ENCODE data around the gene GET4. TPM values are rescaled to one million over a fixed set of nuclear protein-coding genes. Genes with fewer than 3 reads are reported as not detected.

GET4 gene
- polyA plus RNA-seq, 3 donors, result 20.1 to 36.8 (median 25.5) TPM

GRCh38 chr7:889025-889390 lies 12.7 kb downstream of the GET4 start:
- intact Hi-C loops (cut with micrococcal nuclease), result loop anchor here in 1 of 2 donors (10.0 kb wide), 1 partner anchor 266 kb away; no protein-coding TSS in a partner anchor
- DNase-seq, result no peak
- Histone ChIP-seq H3K4me1 (ENCODE audit: control insufficient read depth in 1 of 2, insufficient read depth in 2 of 2, low read length in 2 of 2) (no peaks in the 10 kb centered on the region), H2AFZ (ENCODE audit: insufficient read depth, low read depth, low read length, poor library complexity, severe bottlenecking) (no peak overlapping the region), H3K9ac (ENCODE audit: insufficient read depth, low read length, poor library complexity, severe bottlenecking) (no peak overlapping the region), H3K4me2 (replicated peaks; ENCODE audit: extremely low read depth, low read length, poor library complexity, severe bottlenecking) (no peak overlapping the region), H3K36me3 (replicated peaks in 1 of 2; ENCODE audit: control insufficient read depth in 1 of 2, insufficient read depth in 2 of 2, low read length in 2 of 2) (peaks cover 69 to 71% of the 10 kb centered on the region in 2 donors), H3K27ac (ENCODE audit: low read depth in 1 of 2, low read length in 2 of 2) (no peak overlapping the region), H3K79me2 (ENCODE audit: insufficient read depth, low read length) (peaks cover 51% of the 10 kb centered on the region), H4K20me1 (ENCODE audit: insufficient read depth, low read length) (peaks cover 97% of the 10 kb centered on the region), H3K27me3 (ENCODE audit: control insufficient read depth in 2 of 2, insufficient read depth in 2 of 2, low read length in 2 of 2) (no peaks in the 10 kb centered on the region), H3K9me3 (replicated peaks in 1 of 2; ENCODE audit: control insufficient read depth in 1 of 2, insufficient read depth in 1 of 2, low read length in 2 of 2) (no peaks in the 10 kb centered on the region), H3K4me3 (replicated peaks in 1 of 3; ENCODE audit: low read depth in 2 of 3, low read length in 3 of 3) (no peak overlapping the region)
- H3K36me3 Mint-ChIP-seq, result peaks cover 49 to 72% of the 10 kb centered on the region in 2 donors
- TF ChIP-seq, protein P1, sequence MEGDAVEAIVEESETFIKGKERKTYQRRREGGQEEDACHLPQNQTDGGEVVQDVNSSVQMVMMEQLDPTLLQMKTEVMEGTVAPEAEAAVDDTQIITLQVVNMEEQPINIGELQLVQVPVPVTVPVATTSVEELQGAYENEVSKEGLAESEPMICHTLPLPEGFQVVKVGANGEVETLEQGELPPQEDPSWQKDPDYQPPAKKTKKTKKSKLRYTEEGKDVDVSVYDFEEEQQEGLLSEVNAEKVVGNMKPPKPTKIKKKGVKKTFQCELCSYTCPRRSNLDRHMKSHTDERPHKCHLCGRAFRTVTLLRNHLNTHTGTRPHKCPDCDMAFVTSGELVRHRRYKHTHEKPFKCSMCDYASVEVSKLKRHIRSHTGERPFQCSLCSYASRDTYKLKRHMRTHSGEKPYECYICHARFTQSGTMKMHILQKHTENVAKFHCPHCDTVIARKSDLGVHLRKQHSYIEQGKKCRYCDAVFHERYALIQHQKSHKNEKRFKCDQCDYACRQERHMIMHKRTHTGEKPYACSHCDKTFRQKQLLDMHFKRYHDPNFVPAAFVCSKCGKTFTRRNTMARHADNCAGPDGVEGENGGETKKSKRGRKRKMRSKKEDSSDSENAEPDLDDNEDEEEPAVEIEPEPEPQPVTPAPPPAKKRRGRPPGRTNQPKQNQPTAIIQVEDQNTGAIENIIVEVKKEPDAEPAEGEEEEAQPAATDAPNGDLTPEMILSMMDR (IDR thresholded peaks at IDR 0.05), result no peak
- WGBS (ENCODE audit: insufficient coverage), result 90% methylated on average over 15 of the region's 15 CpGs
- no peak overlapping the region for H3K4me3 Mint-ChIP-seq
- no peaks in the 10 kb centered on the region for H3K4me1 Mint-ChIP-seq
- H3K27ac Mint-ChIP-seq, result peak overlapping the region in 1 of 7 donors; percentile 68
- H3K27me3 Mint-ChIP-seq (ENCODE audit: low read depth in 3 of 3), result peaks cover 0 to 3% (median 0%) of the 10 kb centered on the region in 3 donors
- H3K9me3 Mint-ChIP-seq, result peaks cover 0 to 2% (median 0%) of the 10 kb centered on the region in 7 donors

GRCh38 chr7:889391-889790 lies 13.0 kb downstream of the GET4 start:
- H3K79me2 ChIP-seq (ENCODE audit: insufficient read depth, low read length), result peaks cover 47% of the 10 kb centered on the region
- Mint-ChIP-seq H3K9me3 (peaks cover 0 to 2% (median 0%) of the 10 kb centered on the region in 7 donors), H3K4me1 (no peaks in the 10 kb centered on the region), H3K4me3 (no peak overlapping the region), H3K27me3 (ENCODE audit: low read depth in 3 of 3) (peaks cover 0 to 3% (median 0%) of the 10 kb centered on the region in 3 donors), H3K27ac (no peak overlapping the region), H3K36me3 (peaks cover 52 to 75% of the 10 kb centered on the region in 2 donors)
- no peaks in the 10 kb centered on the region for H3K27me3 ChIP-seq (ENCODE audit: control insufficient read depth in 2 of 2, insufficient read depth in 2 of 2, low read length in 2 of 2)
- no peak overlapping the region for H3K4me2 ChIP-seq (replicated peaks; ENCODE audit: extremely low read depth, low read length, poor library complexity, severe bottlenecking)
- H3K9me3 ChIP-seq (replicated peaks in 1 of 2; ENCODE audit: control insufficient read depth in 1 of 2, insufficient read depth in 1 of 2, low read length in 2 of 2), result no peaks in the 10 kb centered on the region
- H4K20me1 ChIP-seq (ENCODE audit: insufficient read depth, low read length), result peaks cover 97% of the 10 kb centered on the region
- H3K9ac ChIP-seq (ENCODE audit: insufficient read depth, low read length, poor library complexity, severe bottlenecking), result no peak overlapping the region
- H3K27ac ChIP-seq (ENCODE audit: low read depth in 1 of 2, low read length in 2 of 2), result no peak overlapping the region
- no peak overlapping the region for H3K4me3 ChIP-seq (replicated peaks in 1 of 3; ENCODE audit: low read depth in 2 of 3, low read length in 3 of 3)
- intact Hi-C loops (cut with micrococcal nuclease), result loop anchor here in 1 of 2 donors (10.0 kb wide), 1 partner anchor 265 kb away; no protein-coding TSS in a partner anchor
- H3K4me1 ChIP-seq (ENCODE audit: control insufficient read depth in 1 of 2, insufficient read depth in 2 of 2, low read length in 2 of 2), result no peaks in the 10 kb centered on the region
- WGBS (ENCODE audit: insufficient coverage), result 99% methylated on average over 5 of the region's 18 CpGs
- peaks cover 73 to 75% of the 10 kb centered on the region in 2 donors for H3K36me3 ChIP-seq (replicated peaks in 1 of 2; ENCODE audit: control insufficient read depth in 1 of 2, insufficient read depth in 2 of 2, low read length in 2 of 2)
- TF ChIP-seq, protein P1 (IDR thresholded peaks at IDR 0.05), result no peak
- H2AFZ ChIP-seq (ENCODE audit: insufficient read depth, low read depth, low read length, poor library complexity, severe bottlenecking), result no peak overlapping the region
- no peak for DNase-seq
